H1 (cell line): ENCODE measurements around the gene RRP1B. TPM values are rescaled to one million over a fixed set of nuclear protein-coding genes. Genes with fewer than 3 reads are reported as not detected.

ENCODE experiments used
- ASH2L ChIP-seq: fragments of 200-600, 300-600 bp; sonication (generic); IDR thresholded peaks from one replicate; pipeline ENCODE4 v1.7.1; 2017; ENCODE audit warnings: low read length
- BCL11A ChIP-seq, 2 experiments: IDR thresholded peaks; one replicate each; pipeline ENCODE4 v1.6.1; 2011; ENCODE audit warnings: low read depth in 2 of 2, low read length in 2 of 2, mild to moderate bottlenecking in 2 of 2
- CHD7 ChIP-seq: fragments of 300-600 bp; sonication (generic); IDR thresholded peaks from 2 replicates; pipeline ENCODE4 v1.7.1; 2012; ENCODE audit warnings: low read length, moderate library complexity, mild to moderate bottlenecking, inconsistent platforms; ENCODE audit not compliant: insufficient replicate concordance
- GABPA ChIP-seq: IDR thresholded peaks from 2 replicates; pipeline ENCODE4 v1.6.1; 2011; ENCODE audit warnings: mild to moderate bottlenecking, low read length, moderate library complexity, borderline replicate concordance; ENCODE audit not compliant: insufficient read depth
- JUN ChIP-seq: IDR thresholded peaks from 2 replicates; pipeline ENCODE4 v1.6.1; 2011; ENCODE audit warnings: low read depth, mild to moderate bottlenecking, improper control_type of control experiment, low read length
- POLR2AphosphoS5 ChIP-seq: IDR thresholded peaks from 2 replicates; pipeline ENCODE4 v1.6.1; 2011; ENCODE audit warnings: low read depth, low read length
- RAD21 ChIP-seq, 2 experiments: IDR thresholded peaks in 1 of 2; conservative IDR thresholded peaks in 1 of 2; 2 replicates each; pipeline ENCODE4 v1.6.1; 2011; ENCODE audit warnings: low read depth in 2 of 2, low read length in 2 of 2, improper control_type of control experiment in 1 of 2, inconsistent platforms in 1 of 2, mild to moderate bottlenecking in 1 of 2, moderate library complexity in 1 of 2
- RFX5 ChIP-seq: IDR thresholded peaks from 2 replicates; pipeline ENCODE4 v1.6.1; 2011; ENCODE audit warnings: low read depth, low read length, improper control_type of control experiment, borderline replicate concordance
- SAP30 ChIP-seq: fragments of 300-600 bp; sonication (generic); IDR thresholded peaks from 2 replicates; pipeline ENCODE4 v1.7.1; 2012; ENCODE audit warnings: low read length, moderate library complexity, mild to moderate bottlenecking, inconsistent platforms; ENCODE audit not compliant: insufficient read depth, insufficient replicate concordance
- polyA plus RNA-seq, 7 experiments: library from polyadenylated mRNA; depleted of rRNA in 3 of 7; stranded (reverse) in 5 of 7; unstranded in 2 of 7; fragments of >200 nt in 5 of 7; fragments of 200-250 nt in 2 of 7; gene quantifications; 1 replicate in 5 of 7; 2 replicates in 1 of 7; 4 replicates in 1 of 7; pipeline versions ENCODE4 v1.2.1 to v1.2.3, GENCODE V29; 2011 to 2013; ENCODE audit warnings: missing spikeins in 2 of 7, mixed read lengths in 2 of 7
- total RNA-seq: library from RNA; stranded (reverse); fragmentation: NEBNext Ultra II Directional; extraction: Animal tissue kit (Norgen Biotek cat#: 25700); gene quantifications from 2 replicates; pipeline ENCODE4 v1.2.1, GENCODE V29; 2021

RRP1B gene
- total and polyA plus RNA-seq, 2 of the 8 experiments (the other 6 are each of a cell fraction or from before 2014, with no cell fraction given): 25.8 to 97.3 TPM

- no peak for TF ChIP-seq CHD7
- TF ChIP-seq SAP30: no peak
- TF ChIP-seq ASH2L: no peak
- TF ChIP-seq BCL11A (IDR thresholded peaks at IDR 0.05; ENCODE audit: low read depth in 2 of 2, low read length in 2 of 2): no peak
- no peak for TF ChIP-seq POLR2AphosphoS5
- no peak for TF ChIP-seq GABPA
- TF ChIP-seq JUN: no peak
- TF ChIP-seq RFX5: no peak
- TF ChIP-seq RAD21 (IDR thresholded peaks at IDR 0.05 in 1 of 2, conservative IDR thresholded peaks at IDR 0.05 in 1 of 2; ENCODE audit: low read depth in 2 of 2, low read length in 2 of 2): no peak
Observed at GRCh38 chr21:43657355-43658087, 1.8 kb upstream of the RRP1B start (continued).
